SK-N-SH treated with all-trans-retinoic acid at 6 μM for 48 hours (cell line): ENCODE data around the gene DGUOK.

ENCODE experiments used
- ARNTL ChIP-seq: fragments of 450-650 bp; formaldehyde crosslinking; IDR thresholded peaks from 2 replicates; pipeline ENCODE4 v1.5.0; 2020; ENCODE audit warnings: low read depth, mild to moderate bottlenecking, moderate library complexity, borderline replicate concordance
- OSR1 ChIP-seq: fragments of 250-450 bp; sonication (Bioruptor Pico); IDR thresholded peaks from 2 replicates; pipeline ENCODE4 v1.8.0; 2022; ENCODE audit warnings: moderate library complexity, mild to moderate bottlenecking, inconsistent platforms
- TOX ChIP-seq: fragments of 250-450 bp; sonication (Bioruptor Pico); IDR thresholded peaks from 2 replicates; pipeline ENCODE4 v1.8.0; 2021; ENCODE audit warnings: mild to moderate bottlenecking, moderate library complexity, borderline replicate concordance
- ZFP3 ChIP-seq: fragments of 250-450 bp; sonication (Bioruptor Pico); IDR thresholded peaks from 2 replicates; pipeline ENCODE4 v1.5.0; 2020; ENCODE audit warnings: mild to moderate bottlenecking, moderate library complexity
- TF ChIP-seq, protein P1 (sequence below): fragments of 250-450 bp; sonication (Bioruptor Pico); IDR thresholded peaks from 2 replicates; pipeline ENCODE4 v1.8.0; 2021; ENCODE audit warnings: low read depth, mild to moderate bottlenecking, moderate library complexity, borderline replicate concordance

DNA sequence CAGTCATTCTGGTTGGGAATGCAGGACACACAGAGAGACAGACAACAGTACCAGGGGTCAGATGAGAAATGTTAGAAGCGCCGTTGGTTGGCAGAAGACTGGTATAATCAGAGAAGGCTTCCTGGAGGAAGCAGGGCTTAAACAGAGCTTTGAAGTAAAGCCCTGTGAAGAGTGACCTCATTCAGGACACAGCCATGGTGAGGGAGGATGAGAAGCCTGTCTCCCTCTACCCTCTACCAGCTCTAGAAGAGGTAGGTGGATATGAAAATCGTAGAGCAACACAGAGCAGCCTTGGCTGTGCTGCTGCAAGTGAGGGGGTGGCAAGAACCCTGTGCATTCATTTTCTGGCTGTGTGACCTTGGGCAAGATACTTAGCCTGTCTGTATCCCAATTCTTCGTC, 72.3 kb downstream of the DGUOK start:
- no peak for TF ChIP-seq TOX
- TF ChIP-seq, protein P1, sequence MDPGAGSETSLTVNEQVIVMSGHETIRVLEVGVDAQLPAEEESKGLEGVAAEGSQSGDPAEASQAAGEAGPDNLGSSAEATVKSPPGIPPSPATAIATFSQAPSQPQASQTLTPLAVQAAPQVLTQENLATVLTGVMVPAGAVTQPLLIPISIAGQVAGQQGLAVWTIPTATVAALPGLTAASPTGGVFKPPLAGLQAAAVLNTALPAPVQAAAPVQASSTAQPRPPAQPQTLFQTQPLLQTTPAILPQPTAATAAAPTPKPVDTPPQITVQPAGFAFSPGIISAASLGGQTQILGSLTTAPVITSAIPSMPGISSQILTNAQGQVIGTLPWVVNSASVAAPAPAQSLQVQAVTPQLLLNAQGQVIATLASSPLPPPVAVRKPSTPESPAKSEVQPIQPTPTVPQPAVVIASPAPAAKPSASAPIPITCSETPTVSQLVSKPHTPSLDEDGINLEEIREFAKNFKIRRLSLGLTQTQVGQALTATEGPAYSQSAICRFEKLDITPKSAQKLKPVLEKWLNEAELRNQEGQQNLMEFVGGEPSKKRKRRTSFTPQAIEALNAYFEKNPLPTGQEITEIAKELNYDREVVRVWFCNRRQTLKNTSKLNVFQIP (CRISPR knock-in tag): no peak
- no peak for TF ChIP-seq ARNTL (CRISPR knock-in tag)
- no peak for TF ChIP-seq ZFP3 (CRISPR knock-in tag)
- no peak for TF ChIP-seq OSR1 (CRISPR knock-in tag)
